HG03066 (cell line): ENCODE measurements around the gene HSPH1.

ENCODE experiments used
- ATAC-seq: cut with Tn5 transposase; IDR thresholded peaks from one replicate; pipeline ENCODE4 v1.9.1; 2021; ENCODE audit warnings: low read depth; ENCODE audit not compliant: unreplicated experiment

HSPH1 gene

GRCh38 chr13:31161557-31162150 is at the start of gene HSPH1:
Gene HSPH1, minus strand, starts transcription at chr13:31161904. Its CDS starts 322 bp downstream, at chr13:31161582.
- peak; percentile 74 for ATAC-seq

GRCh38 chr13:31209841-31210210 is 48.1 kb upstream of the HSPH1 start:
- ATAC-seq, result no peak

GRCh38 chr13:31209172-31209840 is 47.6 kb upstream of the HSPH1 start:
- ATAC-seq, result no peak

- ATAC-seq, result no peak
Observed at GRCh38 chr13:31208559-31209122, 46.9 kb upstream of the HSPH1 start.

- no peak for ATAC-seq
Observed at GRCh38 chr13:31207661-31208552, 46.2 kb upstream of the HSPH1 start.

GRCh38 chr13:31204592-31204991 is 42.9 kb upstream of the HSPH1 start:
- ATAC-seq, result no peak

GRCh38 chr13:31201341-31202031 is 39.8 kb upstream of the HSPH1 start:
- ATAC-seq, result no peak

- peak; percentile 31 for ATAC-seq
Observed at GRCh38 chr13:31200637-31200971, 38.9 kb upstream of the HSPH1 start.

GRCh38 chr13:31199849-31200636 is 38.3 kb upstream of the HSPH1 start, which contains the start of gene B3GLCT:
Gene B3GLCT, plus strand, starts transcription at chr13:31199975. Its CDS starts 110 bp downstream, at chr13:31200085.
- ATAC-seq, result peak; percentile 82

- no peak for ATAC-seq
Observed at GRCh38 chr13:31199527-31199848, 37.8 kb upstream of the HSPH1 start.

GRCh38 chr13:31198519-31198918 is 36.8 kb upstream of the HSPH1 start:
- no peak for ATAC-seq

- no peak for ATAC-seq
Observed at GRCh38 chr13:31196992-31197391, 35.3 kb upstream of the HSPH1 start.

GRCh38 chr13:31195616-31196015 is 33.9 kb upstream of the HSPH1 start:
- no peak for ATAC-seq

GRCh38 chr13:31192306-31192705 is 30.6 kb upstream of the HSPH1 start:
- ATAC-seq, result no peak

GRCh38 chr13:31191748-31192147 is 30.0 kb upstream of the HSPH1 start:
- no peak for ATAC-seq

GRCh38 chr13:31184981-31185645 is 23.4 kb upstream of the HSPH1 start:
- no peak for ATAC-seq

GRCh38 chr13:31184451-31184850 is 22.7 kb upstream of the HSPH1 start:
- ATAC-seq, result no peak

- ATAC-seq, result no peak
Observed at GRCh38 chr13:31182987-31183386, 21.3 kb upstream of the HSPH1 start.

- ATAC-seq, result no peak
Observed at GRCh38 chr13:31179754-31180153, 18.1 kb upstream of the HSPH1 start.
